Measurements from ENCODE around the gene TAF10. TPM values are rescaled to one million over a fixed set of nuclear protein-coding genes. Genes with fewer than 3 reads are reported as not detected.

The TAF10 gene
- total RNA-seq, 1 donor from 2014 or later: 150 TPM

DNA sequence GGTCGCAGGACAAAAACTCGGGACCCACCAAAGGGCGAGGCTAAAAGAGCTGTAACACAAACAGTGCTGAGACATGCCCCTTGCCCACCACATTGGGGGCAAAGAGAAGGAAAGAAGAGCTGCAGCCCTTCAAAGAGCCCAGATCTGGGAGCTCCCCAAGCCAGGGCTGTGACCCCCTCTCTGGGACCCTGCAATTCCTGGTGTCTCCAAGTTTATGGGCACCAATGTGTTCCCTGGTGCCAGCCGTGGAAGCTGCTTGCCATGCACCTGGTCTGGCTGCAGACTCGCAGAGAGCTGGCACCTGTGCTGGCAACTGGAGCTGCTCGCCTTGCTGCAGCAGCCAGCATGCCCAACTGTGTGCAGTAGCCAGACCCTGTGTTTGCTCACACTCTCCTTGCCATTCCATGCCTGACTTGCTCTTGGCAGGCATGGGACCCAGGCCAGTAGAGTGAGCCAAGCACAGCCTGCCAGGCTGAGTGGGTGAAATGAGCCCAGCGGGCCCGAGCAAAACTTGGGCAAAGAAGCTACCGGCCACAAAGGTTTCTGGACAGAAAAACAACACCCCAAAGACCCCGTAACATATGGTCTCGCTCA is 24.6 kb downstream of the TAF10 start:
- intact Hi-C loops (cut with micrococcal nuclease): no loop called here

GRCh38 chr11:6586434-6587359 is 25.3 kb downstream of the TAF10 start:
- intact Hi-C loops (cut with micrococcal nuclease): no loop called here

DNA sequence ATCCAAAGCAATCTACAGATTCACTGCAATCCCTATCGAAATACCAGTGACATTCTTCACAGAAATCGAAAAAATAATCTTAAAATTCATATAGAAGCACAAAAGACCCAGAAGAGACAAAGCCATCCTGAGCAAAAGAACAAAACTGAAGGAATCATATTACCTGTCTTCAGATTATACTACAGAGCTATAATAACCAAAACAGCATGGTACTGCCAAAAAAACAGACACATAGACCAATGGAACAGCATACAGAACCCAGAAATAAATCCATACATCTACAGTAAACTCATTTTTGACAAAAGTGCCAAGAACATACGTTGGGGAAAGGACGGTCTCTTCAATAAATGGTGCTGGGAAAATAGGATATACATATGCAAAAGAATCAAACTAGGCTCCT is 27.5 kb downstream of the TAF10 start:
- intact Hi-C loops (cut with micrococcal nuclease): no loop called here

DNA sequence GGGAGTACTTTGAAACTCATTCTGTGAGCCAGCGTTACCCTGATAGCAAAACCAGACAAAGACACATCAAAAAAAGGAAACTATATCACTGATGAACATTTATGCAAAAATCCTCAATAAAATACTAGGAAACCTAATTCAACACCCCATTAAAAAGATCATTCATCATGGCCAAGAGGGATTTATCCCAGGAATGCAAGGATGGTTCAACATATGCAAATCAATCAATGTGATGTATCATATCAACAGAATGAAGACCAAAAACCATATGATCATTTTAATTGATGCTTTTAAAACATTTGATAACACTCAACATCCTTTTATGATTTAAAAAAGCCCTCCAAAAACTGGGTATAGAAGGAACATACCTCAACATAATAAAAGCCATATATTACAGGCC is 28.4 kb downstream of the TAF10 start:
- intact Hi-C loops (cut with micrococcal nuclease): no loop called here

DNA sequence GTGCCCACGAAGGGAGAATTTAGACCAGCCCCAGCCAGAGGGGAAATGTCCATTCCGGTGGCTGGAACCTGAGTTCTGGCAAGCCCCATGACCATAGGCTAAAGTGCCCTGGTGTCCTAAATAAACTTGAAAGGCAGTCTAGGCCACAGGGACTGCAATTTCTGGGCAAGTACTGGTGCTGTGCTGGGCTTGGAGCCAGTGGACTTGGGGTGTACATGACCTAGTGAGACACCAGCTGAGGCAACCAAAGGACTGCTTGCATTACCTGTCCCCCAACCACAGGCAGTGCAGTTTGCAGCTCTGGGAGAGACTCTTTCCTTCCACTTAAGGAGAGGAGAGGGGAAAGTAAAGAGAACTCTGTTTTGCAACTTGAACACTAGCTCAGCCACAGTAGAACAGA is 32.3 kb downstream of the TAF10 start:
- intact Hi-C loops (cut with micrococcal nuclease): no loop called here

GRCh38 chr11:6578134-6578533 is 33.9 kb downstream of the TAF10 start:
- intact Hi-C loops (cut with micrococcal nuclease): no loop called here

DNA sequence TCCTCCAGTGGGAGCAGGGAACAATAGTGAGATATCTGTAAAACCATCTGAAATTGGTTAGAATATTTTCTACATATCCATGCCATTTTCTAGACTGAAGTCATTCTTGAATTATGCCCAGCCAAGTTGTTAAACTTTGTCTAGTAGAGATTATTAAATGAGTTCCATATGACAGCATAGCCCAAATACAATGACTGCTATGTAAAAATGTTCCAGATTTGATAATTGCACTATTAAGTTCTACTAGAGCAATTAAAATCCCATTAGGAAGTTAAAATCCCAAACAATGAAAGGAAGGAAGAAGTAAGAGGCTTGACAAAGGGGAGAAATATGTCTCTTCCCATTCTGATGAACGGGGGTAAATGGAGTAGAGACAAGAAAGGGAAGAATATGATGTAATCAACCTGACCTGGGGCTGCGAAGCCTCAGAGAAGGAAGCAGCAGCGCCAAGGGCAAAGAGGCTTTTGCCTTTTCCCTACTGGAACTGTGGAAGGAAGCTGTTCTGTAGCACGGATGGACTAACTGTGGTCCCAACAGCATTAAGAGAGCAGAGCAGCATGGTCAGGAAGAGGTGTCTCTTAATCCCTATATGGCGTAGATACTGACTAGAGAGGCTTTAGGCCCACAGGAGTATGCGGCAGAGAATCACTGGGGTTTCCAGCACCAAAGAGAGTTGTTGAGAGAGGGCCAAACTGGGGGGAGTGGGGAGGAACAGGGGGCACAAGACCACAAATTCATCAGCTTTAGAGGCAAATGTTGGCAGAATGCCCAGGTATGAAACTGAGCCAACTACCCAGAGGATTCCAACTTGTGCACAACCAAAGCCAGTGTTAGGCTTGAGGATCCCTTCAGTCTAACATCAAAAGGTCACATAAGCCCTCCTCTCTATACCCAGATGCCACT is 35.3 kb downstream of the TAF10 start:
- intact Hi-C loops (cut with micrococcal nuclease): no loop called here

GRCh38 chr11:6574816-6575715 is 37.0 kb downstream of the TAF10 start:
- intact Hi-C loops (cut with micrococcal nuclease): no loop called here

DNA sequence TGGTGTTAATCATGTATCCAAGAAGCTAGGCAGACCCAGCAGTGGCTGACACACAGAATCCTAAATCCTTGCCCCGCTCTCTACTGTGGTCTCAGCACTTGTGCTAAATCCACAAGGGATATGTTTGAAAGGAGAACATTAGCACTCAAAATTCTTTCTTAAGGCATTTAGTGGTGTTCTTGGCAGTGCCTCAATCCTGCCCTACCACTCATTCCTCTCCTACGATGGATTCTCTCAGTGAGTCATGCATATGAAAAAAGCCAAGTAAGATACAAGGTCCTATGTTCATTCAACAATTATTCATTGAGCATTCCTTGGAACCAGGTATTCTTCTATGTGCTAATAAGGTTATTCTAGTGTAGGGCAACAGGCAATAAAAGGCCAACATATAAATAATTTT is 39.8 kb downstream of the TAF10 start:
- intact Hi-C loops (cut with micrococcal nuclease): no loop called here

DNA sequence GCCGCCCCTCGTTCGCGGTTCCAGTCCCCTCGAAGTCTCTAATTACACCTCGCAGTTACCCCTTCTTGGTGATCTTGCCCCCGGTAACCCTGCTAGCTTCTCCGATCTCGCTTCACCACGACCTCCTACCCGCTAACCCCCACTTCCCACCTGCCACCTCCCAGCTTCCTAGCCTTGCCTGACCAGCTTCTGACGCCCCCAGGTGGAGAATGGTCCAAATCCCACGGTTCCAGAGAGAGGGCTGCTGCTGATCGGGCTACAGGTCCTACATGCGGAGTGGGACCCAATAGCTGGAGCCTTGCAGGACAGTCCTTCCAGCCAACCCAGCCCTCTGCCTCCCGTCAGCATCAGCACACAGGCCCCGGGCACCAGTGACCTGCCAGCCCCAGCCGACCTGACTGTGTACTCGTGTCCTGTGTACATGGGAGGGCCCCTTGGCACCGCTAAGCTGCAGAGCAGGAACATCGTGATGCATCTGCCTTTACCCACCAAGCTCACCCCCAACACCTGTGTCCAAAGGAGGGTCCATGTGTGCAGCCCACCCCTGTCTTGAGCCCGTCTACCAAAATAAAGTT is 40.5 kb downstream of the TAF10 start:
- intact Hi-C loops (cut with micrococcal nuclease): no loop called here

GRCh38 chr11:6570691-6571427 is 41.2 kb downstream of the TAF10 start:
- intact Hi-C loops (cut with micrococcal nuclease): no loop called here

- intact Hi-C loops (cut with micrococcal nuclease): no loop called here
These were observed 42.3 kb downstream of the TAF10 start for GRCh38 chr11:6569706-6570105.

DNA sequence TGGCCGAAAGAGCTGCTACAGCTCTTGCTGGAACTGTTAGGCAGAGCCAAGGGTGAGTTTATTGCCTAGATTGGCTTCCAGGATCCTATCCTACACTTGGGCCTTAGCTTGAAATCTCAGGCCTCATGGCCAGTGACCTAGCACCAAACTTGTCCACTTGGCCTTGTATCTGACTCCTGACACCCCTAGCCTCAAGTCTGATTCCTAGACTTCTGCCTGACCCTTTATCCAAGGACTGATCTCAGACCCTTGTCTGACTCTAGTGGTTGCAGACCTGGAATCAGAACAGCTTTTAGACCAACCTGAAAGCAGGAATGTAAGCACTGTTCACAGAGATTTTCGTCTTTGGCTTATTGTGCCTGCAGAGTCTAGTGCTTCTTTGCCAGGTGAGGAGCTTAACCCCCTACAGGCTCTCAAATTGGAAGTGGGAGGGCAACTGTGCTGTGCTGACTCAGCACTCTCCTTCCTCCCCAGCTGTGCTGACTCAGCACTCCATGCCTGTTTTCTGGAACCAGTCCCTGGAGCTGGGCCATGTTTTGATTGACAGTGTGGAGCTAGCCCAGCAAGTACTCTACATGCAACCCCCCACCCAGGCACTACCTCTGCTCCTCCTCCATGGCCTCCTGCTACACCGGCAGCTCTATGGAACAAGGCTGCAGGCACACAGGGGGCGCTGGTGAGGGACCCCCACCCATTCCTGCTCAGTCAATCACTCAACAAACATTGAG is 43.7 kb downstream of the TAF10 start:
- intact Hi-C loops (cut with micrococcal nuclease): no loop called here

DNA sequence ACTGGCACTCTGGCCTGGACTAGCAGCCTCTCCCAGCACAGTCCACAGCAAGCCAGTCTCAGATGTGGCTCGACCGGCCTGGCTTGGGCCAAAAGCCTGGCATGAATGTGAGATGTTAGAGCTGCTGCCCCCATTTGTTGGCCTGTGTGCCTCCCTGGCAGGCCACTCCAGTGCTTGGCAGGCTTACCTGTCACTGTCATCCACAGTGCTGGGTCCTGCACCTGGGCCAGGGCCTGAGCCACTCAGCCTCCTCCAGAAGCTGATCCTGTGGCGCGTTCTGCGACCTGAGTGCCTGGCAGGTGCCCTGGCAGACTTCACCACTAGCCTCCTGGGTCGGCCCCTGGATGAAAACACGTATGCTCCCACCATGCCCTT is 44.7 kb downstream of the TAF10 start:
- intact Hi-C loops (cut with micrococcal nuclease): no loop called here

DNA sequence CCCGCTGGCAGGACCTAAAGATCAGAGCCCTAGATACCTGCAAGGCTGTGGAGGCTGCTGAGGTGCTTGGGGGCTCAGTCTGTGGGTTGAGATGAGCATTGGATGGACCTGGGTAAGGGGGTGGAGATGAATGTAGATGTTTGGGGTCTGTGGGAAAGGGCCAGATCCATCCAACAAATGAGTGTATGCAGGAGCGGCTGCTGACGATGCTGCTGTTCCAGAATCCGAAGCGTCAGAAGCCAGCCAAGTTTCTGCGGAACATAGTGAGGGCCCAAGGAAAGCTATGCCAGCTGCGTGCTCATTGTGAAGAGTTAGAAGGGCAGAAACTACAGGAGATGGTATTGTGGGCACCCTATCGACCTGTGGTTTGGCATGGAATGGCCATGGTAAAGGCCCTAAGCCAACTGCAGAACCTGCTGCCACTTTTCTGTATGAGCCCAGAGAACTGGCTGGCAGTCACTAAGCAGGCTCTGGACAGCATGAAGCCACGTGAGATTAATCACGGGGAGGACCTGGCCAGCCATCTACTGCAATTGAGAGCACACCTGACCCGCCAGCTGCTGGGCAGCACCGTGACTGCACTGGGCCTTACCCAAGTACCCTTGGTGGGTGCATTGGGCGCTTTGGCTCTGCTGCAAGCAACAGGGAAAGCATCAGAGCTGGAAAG is 45.2 kb downstream of the TAF10 start:
- intact Hi-C loops (cut with micrococcal nuclease): no loop called here

GRCh38 chr11:6565988-6566703 is 45.9 kb downstream of the TAF10 start:
- intact Hi-C loops (cut with micrococcal nuclease): no loop called here

DNA sequence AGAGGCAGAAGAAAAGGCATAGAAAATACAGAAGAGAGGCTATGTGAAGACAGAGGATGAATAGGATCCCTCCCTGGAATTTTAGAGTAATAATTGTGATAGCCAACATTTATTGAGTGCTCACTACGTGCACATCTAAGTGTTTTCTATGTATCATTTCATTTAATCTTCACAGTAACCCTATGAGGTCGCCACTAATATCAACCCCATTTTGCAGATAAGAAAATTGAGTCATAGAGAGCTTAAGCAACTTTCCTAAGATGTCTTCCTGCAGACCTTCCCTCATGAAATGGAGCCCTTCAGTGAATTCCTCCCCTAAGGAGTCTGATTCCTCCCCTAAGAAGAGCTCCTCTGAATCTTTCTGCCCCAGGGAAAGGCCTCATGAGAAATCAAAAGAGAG is 46.7 kb downstream of the TAF10 start:
- intact Hi-C loops (cut with micrococcal nuclease): no loop called here

DNA sequence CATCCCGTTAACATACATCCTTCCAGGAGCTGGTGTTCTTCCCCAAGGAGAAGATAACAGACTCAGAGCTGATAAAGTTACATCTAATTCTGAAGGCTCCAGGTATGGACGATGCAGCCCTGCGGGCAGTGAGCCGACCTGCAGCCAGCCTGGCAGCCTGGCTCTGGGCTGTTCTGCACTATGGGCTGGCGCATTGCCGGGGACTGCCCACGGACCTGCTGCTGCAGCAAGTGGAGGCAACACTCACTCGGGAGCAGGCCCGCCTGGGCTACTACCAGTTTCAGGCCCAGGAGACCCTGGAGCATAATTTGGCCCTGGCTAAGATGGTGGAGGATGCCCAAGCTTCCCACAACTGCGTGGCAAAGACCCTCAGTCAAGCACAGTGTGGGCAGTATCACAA is 48.3 kb downstream of the TAF10 start:
- intact Hi-C loops (cut with micrococcal nuclease): no loop called here
